ENCODE results near the gene SUN3.
"Not testable (repeated sequence)": the region's sequence is repeated elsewhere in the genome, so short reads cannot be mapped to it uniquely, and the experiment has no call there.

The SUN3 gene

DNA sequence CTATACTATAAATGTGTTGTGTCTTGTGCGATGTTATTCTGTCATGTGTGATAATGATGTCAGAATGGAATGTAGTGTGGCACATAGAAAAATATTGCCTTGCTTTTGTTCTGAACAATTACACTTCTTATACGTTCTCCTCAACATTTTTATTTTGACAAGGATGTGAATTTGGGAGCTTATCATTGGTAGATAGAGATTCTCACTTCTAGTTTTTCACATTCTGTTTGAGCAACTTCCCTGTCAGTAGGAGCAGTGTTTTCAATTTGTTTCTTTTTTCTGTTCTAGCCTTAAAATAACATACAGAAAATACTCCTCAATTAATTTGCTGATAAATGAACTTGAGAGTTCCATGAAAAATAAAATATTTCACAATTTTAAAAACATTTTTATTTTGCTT, 17.6 kb downstream of the SUN3 start:
- no peak for DNase-seq (ENCODE audit: low read depth in 2 of 2)
- TF ChIP-seq, protein P1, sequence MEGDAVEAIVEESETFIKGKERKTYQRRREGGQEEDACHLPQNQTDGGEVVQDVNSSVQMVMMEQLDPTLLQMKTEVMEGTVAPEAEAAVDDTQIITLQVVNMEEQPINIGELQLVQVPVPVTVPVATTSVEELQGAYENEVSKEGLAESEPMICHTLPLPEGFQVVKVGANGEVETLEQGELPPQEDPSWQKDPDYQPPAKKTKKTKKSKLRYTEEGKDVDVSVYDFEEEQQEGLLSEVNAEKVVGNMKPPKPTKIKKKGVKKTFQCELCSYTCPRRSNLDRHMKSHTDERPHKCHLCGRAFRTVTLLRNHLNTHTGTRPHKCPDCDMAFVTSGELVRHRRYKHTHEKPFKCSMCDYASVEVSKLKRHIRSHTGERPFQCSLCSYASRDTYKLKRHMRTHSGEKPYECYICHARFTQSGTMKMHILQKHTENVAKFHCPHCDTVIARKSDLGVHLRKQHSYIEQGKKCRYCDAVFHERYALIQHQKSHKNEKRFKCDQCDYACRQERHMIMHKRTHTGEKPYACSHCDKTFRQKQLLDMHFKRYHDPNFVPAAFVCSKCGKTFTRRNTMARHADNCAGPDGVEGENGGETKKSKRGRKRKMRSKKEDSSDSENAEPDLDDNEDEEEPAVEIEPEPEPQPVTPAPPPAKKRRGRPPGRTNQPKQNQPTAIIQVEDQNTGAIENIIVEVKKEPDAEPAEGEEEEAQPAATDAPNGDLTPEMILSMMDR (IDR thresholded peaks at IDR 0.05; ENCODE audit: low read depth, low read length): no peak
- H3K4me3 ChIP-seq (replicated peaks in 1 of 2; ENCODE audit: low read depth in 2 of 2, low read length in 2 of 2): no peak overlapping the region

DNA sequence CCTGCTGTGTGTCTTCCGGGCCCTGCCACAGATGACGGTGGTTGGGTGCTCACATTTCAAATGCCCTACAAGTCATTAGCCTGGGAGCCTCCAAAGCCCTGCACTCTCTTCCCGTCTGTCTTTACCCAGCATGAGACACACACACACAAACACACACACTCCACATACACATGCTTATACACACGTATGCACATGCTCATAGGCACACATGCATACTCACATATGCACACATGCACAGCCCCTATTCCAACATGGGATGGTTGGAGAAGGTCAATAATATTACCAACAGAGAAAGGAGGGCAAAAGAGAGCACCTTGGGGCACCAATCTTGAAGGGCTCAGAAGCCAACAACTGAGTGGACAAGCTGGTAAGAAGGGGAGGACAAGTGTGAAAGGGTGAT, 19.0 kb downstream of the SUN3 start:
- TF ChIP-seq, protein P1 (IDR thresholded peaks at IDR 0.05; ENCODE audit: low read depth, low read length): no peak
- no peak overlapping the region for H3K4me3 ChIP-seq (replicated peaks in 1 of 2; ENCODE audit: low read depth in 2 of 2, low read length in 2 of 2)
- no peak for DNase-seq (ENCODE audit: low read depth in 2 of 2)

DNA sequence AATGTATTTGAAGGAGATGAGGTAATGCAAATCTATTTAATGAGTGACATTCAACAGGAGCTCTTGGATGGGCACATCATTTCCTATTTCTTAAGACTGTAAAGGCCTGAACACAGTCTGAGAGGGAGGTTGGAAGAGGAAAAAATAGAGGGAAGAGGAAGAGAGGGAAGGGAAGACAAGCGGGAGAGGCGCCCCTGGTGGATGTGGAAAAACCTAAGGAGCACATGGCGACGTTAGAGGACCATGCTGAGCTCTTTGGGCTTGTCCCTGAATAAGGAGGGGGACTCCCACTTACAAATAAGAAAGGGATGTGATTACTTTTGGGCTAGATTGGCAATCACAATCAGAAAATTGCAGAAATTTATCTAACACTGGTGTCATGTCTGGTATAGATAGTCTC, 19.6 kb downstream of the SUN3 start:
- TF ChIP-seq, protein P1 (IDR thresholded peaks at IDR 0.05; ENCODE audit: low read depth, low read length): peak; percentile 2
- DNase-seq (ENCODE audit: low read depth in 2 of 2): no peak
- H3K4me3 ChIP-seq (replicated peaks in 1 of 2; ENCODE audit: low read depth in 2 of 2, low read length in 2 of 2): no peak overlapping the region

DNA sequence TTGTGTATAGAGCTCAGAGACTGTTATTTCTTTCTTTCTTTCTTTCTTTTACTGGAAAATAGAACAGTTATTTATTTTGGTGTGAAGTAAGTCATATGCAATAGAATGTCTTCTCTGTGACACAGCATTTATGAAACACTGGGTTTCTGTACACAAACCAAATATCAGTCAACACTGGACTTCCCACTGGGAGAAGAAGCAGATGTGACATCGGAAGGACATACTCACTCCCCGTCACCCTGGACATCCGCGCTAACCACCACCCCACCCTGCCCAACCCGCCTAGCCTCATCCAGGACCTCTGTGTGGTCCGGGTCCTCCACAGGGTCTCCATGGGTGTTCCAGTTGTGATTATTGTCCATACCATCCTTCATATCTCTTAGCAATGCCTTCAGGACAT, 22.0 kb downstream of the SUN3 start:
- TF ChIP-seq, protein P1 (IDR thresholded peaks at IDR 0.05; ENCODE audit: low read depth, low read length): no peak
- DNase-seq (ENCODE audit: low read depth in 2 of 2): no peak
- H3K4me3 ChIP-seq (replicated peaks in 1 of 2; ENCODE audit: low read depth in 2 of 2, low read length in 2 of 2): no peak overlapping the region

DNA sequence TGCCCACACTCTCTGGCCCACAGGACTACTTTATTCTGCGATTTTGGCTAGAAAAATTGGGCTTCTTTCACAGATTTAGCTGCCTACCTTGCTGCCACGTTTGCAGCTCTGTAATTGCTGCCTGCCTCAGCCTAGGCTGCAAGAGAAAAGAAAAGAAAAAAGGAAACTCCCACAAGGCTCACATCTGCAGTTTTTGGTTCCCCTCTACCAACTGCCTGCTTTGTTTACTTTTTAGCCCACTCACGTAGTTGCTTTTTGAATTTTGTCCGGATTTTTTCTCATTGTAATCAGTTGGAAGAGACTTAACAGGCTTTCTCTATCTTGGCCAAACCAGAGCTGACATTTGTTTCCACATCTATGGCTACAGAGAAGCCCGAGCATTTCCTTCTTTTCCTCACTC, 24.3 kb downstream of the SUN3 start:
- no peak for DNase-seq (ENCODE audit: low read depth in 2 of 2)
- TF ChIP-seq, protein P1 (IDR thresholded peaks at IDR 0.05; ENCODE audit: low read depth, low read length): no peak
- no peak overlapping the region for H3K4me3 ChIP-seq (replicated peaks in 1 of 2; ENCODE audit: low read depth in 2 of 2, low read length in 2 of 2)

DNA sequence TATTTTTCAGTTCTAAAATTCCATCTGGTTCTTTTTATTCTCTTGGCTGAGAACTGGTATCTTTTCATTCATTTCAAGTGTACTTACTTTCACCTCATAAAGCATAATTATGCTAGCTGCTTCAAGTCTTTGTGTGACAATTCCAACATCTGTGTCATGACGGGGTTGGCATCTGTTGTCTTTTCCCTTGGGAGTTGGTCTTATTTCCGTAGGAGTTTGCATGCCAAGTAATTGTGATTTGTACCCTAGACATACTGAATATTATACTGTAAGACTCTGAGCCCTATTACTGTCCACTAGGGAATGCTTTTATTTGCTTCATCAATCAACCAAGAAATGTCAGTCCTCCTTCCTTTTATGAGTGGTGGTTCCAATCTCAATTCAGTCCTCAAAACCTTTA, 24.9 kb downstream of the SUN3 start:
- TF ChIP-seq, protein P1 (IDR thresholded peaks at IDR 0.05; ENCODE audit: low read depth, low read length): no peak
- DNase-seq (ENCODE audit: low read depth in 2 of 2): no peak
- H3K4me3 ChIP-seq (replicated peaks in 1 of 2; ENCODE audit: low read depth in 2 of 2, low read length in 2 of 2): no peak overlapping the region

DNA sequence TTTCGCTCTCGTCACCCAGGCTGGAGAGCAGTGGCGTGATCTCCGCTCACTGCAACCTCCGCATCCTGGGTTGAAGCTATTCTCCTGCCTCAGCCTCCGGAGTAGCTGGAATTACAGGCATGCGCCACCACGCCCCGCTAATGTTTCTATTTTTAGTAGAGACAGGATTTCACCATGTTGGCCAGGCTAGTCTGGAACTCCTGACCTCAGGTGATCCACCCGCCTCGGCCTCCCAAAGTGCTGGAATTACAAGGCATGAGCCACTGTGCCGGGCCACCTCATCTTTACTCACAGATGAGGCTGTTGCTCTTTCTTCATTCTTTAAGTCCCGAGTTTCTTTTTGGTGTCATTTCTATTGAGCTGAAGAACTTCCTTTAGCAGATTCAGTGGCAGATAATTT, 28.7 kb downstream of the SUN3 start:
- peak in 1 of 2 donors; percentile 73 for DNase-seq (ENCODE audit: low read depth in 2 of 2)
- not testable (repeated sequence) for H3K4me3 ChIP-seq (replicated peaks in 1 of 2; ENCODE audit: low read depth in 2 of 2, low read length in 2 of 2)
